Astrocyte (in vitro differentiated cells and primary cell): ENCODE data around the gene PDE11A. TPM values are rescaled to one million over a fixed set of nuclear protein-coding genes. Genes with fewer than 3 reads are reported as not detected.

Experiments
- DNase-seq: peaks from one replicate; pipeline ENCODE4 v3.0.0-alpha.2; 2010; ENCODE audit warnings: low read depth
- FAIRE-seq: peaks from 2 replicates; lab custom pipeline; 2011; peaks lifted over from hg19 to GRCh38; lab: Jason Lieb, UNC
- H2AFZ ChIP-seq: 2 replicates; pipeline ENCODE4 v1.6.0; 2012; ENCODE audit warnings: low read depth, low read length, inconsistent platforms
- H3K27ac ChIP-seq: 2 replicates; pipeline ENCODE4 v1.5.1; 2011; ENCODE audit warnings: low read depth, low read length, inconsistent platforms
- H3K27me3 ChIP-seq: 2 replicates; pipeline ENCODE4 v1.6.0; 2011; ENCODE audit warnings: low read length, inconsistent platforms; ENCODE audit not compliant: insufficient read depth
- H3K36me3 ChIP-seq: 2 replicates; pipeline ENCODE4 v1.5.1; 2011; ENCODE audit warnings: low read length, inconsistent platforms; ENCODE audit not compliant: insufficient read depth
- H3K4me1 ChIP-seq: 2 replicates; pipeline ENCODE4 v1.5.1; 2011; ENCODE audit warnings: low read length, inconsistent platforms; ENCODE audit not compliant: insufficient read depth
- H3K4me2 ChIP-seq: 2 replicates; pipeline ENCODE4 v1.6.0; 2012; ENCODE audit warnings: low read length, inconsistent platforms
- H3K4me3 ChIP-seq: 2 replicates; pipeline ENCODE4 v1.5.1; 2011; ENCODE audit warnings: low read depth, mild to moderate bottlenecking, low read length, inconsistent platforms; ENCODE audit not compliant: insufficient read depth
- H3K79me2 ChIP-seq: 2 replicates; pipeline ENCODE4 v1.6.0; 2012; ENCODE audit warnings: mild to moderate bottlenecking, low read length, inconsistent platforms; ENCODE audit not compliant: insufficient read depth
- H3K9ac ChIP-seq: 2 replicates; pipeline ENCODE4 v1.6.0; 2012; ENCODE audit warnings: mild to moderate bottlenecking, low read length, inconsistent platforms
- H3K9me3 ChIP-seq: 2 replicates; pipeline ENCODE4 v1.5.1; 2012; ENCODE audit warnings: low read depth, mild to moderate bottlenecking, low read length, inconsistent platforms; ENCODE audit not compliant: insufficient read depth
- H4K20me1 ChIP-seq: 2 replicates; pipeline ENCODE4 v1.6.0; 2012; ENCODE audit warnings: low read length, inconsistent platforms; ENCODE audit not compliant: insufficient read depth
- H3K27ac Mint-ChIP-seq: one replicate; pipeline ENCODE4 v1.8.0; 2021; ENCODE audit warnings: mild to moderate bottlenecking, mixed read lengths; ENCODE audit not compliant: unreplicated experiment
- H3K27me3 Mint-ChIP-seq: one replicate; pipeline ENCODE4 v1.8.0; 2021; ENCODE audit warnings: low read depth, mixed read lengths; ENCODE audit not compliant: unreplicated experiment
- H3K36me3 Mint-ChIP-seq: one replicate; pipeline ENCODE4 v1.8.0; 2021; ENCODE audit warnings: low read depth, mixed read lengths; ENCODE audit not compliant: unreplicated experiment
- H3K4me1 Mint-ChIP-seq: one replicate; pipeline ENCODE4 v1.8.0; 2021; ENCODE audit warnings: low read depth, mixed read lengths; ENCODE audit not compliant: unreplicated experiment
- H3K4me3 Mint-ChIP-seq: one replicate; pipeline ENCODE4 v1.8.0; 2021; ENCODE audit warnings: mild to moderate bottlenecking, moderate library complexity, mixed read lengths; ENCODE audit not compliant: unreplicated experiment
- H3K9me3 Mint-ChIP-seq: one replicate; pipeline ENCODE4 v1.8.0; 2021; ENCODE audit warnings: mild to moderate bottlenecking, mixed read lengths; ENCODE audit not compliant: unreplicated experiment
- CTCF ChIP-seq: IDR thresholded peaks from 2 replicates; pipeline ENCODE4 v1.5.1; 2011; ENCODE audit warnings: low read depth, mild to moderate bottlenecking, inconsistent platforms, low read length, moderate library complexity; ENCODE audit not compliant: insufficient read depth
- EZH2 ChIP-seq: IDR thresholded peaks from 2 replicates; pipeline ENCODE4 v1.6.1; 2012; ENCODE audit warnings: mild to moderate bottlenecking, low read length, inconsistent platforms; ENCODE audit not compliant: insufficient read depth
- total RNA-seq: library from RNA; stranded (reverse); gene quantifications from 2 replicates; pipeline ENCODE4 v1.2.1, GENCODE V29; 2021

The PDE11A gene
- total RNA-seq, 1 donor from 2014 or later = 0.45 TPM

- Histone ChIP-seq H3K36me3 (no peaks in the 10 kb centered on the region), H3K9me3 (no peaks in the 10 kb centered on the region), H3K79me2 (no peaks in the 10 kb centered on the region), H2AFZ (no peak overlapping the region), H4K20me1 (no peaks in the 10 kb centered on the region), H3K4me3 (no peak overlapping the region), H3K9ac (no peak overlapping the region), H3K4me1 (no peaks in the 10 kb centered on the region), H3K4me2 (no peak overlapping the region), H3K27ac (no peak overlapping the region), H3K27me3 (no peaks in the 10 kb centered on the region)
- Mint-ChIP-seq H3K27ac (no peak overlapping the region), H3K9me3 (no peaks in the 10 kb centered on the region), H3K36me3 (no peaks in the 10 kb centered on the region), H3K27me3 (no peaks in the 10 kb centered on the region), H3K4me1 (no peaks in the 10 kb centered on the region), H3K4me3 (no peak overlapping the region)
- FAIRE-seq (no peak), DNase-seq (no peak)
- TF ChIP-seq CTCF (no peak), EZH2 (no peak)
These were observed 20.9 kb upstream of the PDE11A start for GRCh38 chr2:178093471-178093870.

- Histone ChIP-seq H3K4me1 (no peaks in the 10 kb centered on the region), H2AFZ (no peak overlapping the region), H3K79me2 (no peaks in the 10 kb centered on the region), H3K4me3 (no peak overlapping the region), H4K20me1 (no peaks in the 10 kb centered on the region), H3K36me3 (no peaks in the 10 kb centered on the region), H3K4me2 (no peak overlapping the region), H3K9ac (no peak overlapping the region), H3K27me3 (no peaks in the 10 kb centered on the region), H3K9me3 (no peaks in the 10 kb centered on the region), H3K27ac (no peak overlapping the region)
- no peak for DNase-seq
- Mint-ChIP-seq H3K4me3 (no peak overlapping the region), H3K9me3 (no peaks in the 10 kb centered on the region), H3K27ac (no peak overlapping the region), H3K27me3 (no peaks in the 10 kb centered on the region), H3K36me3 (no peaks in the 10 kb centered on the region), H3K4me1 (no peaks in the 10 kb centered on the region)
- TF ChIP-seq EZH2 (no peak), CTCF (no peak)
- FAIRE-seq = no peak
These were observed 16.2 kb upstream of the PDE11A start for GRCh38 chr2:178088774-178089270.

- H3K36me3 Mint-ChIP-seq = no peaks in the 10 kb centered on the region
- Histone ChIP-seq H3K79me2 (no peaks in the 10 kb centered on the region), H3K4me3 (no peak overlapping the region), H3K9ac (no peak overlapping the region), H4K20me1 (no peaks in the 10 kb centered on the region), H3K9me3 (no peaks in the 10 kb centered on the region), H3K27me3 (no peaks in the 10 kb centered on the region), H3K4me1 (no peaks in the 10 kb centered on the region), H2AFZ (no peak overlapping the region), H3K36me3 (no peaks in the 10 kb centered on the region), H3K27ac (no peak overlapping the region), H3K4me2 (no peak overlapping the region)
- H3K27me3 Mint-ChIP-seq = no peaks in the 10 kb centered on the region
- H3K9me3 Mint-ChIP-seq = no peaks in the 10 kb centered on the region
- H3K4me1 Mint-ChIP-seq = no peaks in the 10 kb centered on the region
- no peak overlapping the region for H3K4me3 Mint-ChIP-seq
- FAIRE-seq (no peak), DNase-seq (no peak)
- no peak overlapping the region for H3K27ac Mint-ChIP-seq
- no peak for TF ChIP-seq CTCF
- TF ChIP-seq EZH2 = no peak
These were observed 11.7 kb upstream of the PDE11A start for GRCh38 chr2:178084273-178084672.
